SK-N-SH (cell line): ENCODE measurements around the gene UGT1A10. TPM values are rescaled to one million over a fixed set of nuclear protein-coding genes. Genes with fewer than 3 reads are reported as not detected.

Experiments used
- CTCF ChIA-PET: fragments of 300-600, 350-600 bp; formaldehyde crosslinking; extraction: SDS; loops from one replicate; lab custom pipeline; 2021; lab: Yijun Ruan, JAX
- POLR2A ChIA-PET: fragments of 350-600 bp; sonication (Branson Sonifier 250); formaldehyde crosslinking; extraction: SDS; loops from one replicate; lab custom pipeline; 2020; ENCODE audit warnings: antibody characterized with exemption, inconsistent platforms; lab: Yijun Ruan, JAX
- DNase-seq: peaks from one replicate; pipeline ENCODE4 v3.0.0; 2012
- H2AFZ ChIP-seq: fragments of 200-600 bp; sonication (generic); 2 replicates; pipeline ENCODE4 v1.8.1; 2016; ENCODE audit warnings: antibody characterized with exemption, mild to moderate bottlenecking, low read depth
- H3F3A ChIP-seq: fragments of 200-600 bp; sonication (generic); replicated peaks from 2 replicates; pipeline ENCODE3; 2016; ENCODE audit warnings: antibody characterized with exemption, mild to moderate bottlenecking; ENCODE audit not compliant: insufficient read depth
- H3K27ac ChIP-seq, 2 experiments: fragments of 200-500 bp in 1 of 2; fragments of 200-600 bp in 1 of 2; sonication (Bioruptor generic) in 1 of 2; sonication (generic), shearing (Covaris generic) in 1 of 2; 2 replicates each; pipeline versions ENCODE4 v1.5.1 to v1.6.1; 2014 to 2016; ENCODE audit warnings: low read depth in 2 of 2, inconsistent platforms in 1 of 2, low read length in 1 of 2, mild to moderate bottlenecking in 1 of 2, mixed read lengths in 1 of 2
- H3K27me3 ChIP-seq: fragments of 200-600 bp; sonication (generic), shearing (Covaris generic); 2 replicates; pipeline ENCODE4 v1.6.1; 2016; ENCODE audit warnings: mixed run types; ENCODE audit not compliant: insufficient read depth
- H3K36me3 ChIP-seq, 2 experiments: fragments of 200-500 bp in 1 of 2; fragments of 200-600 bp in 1 of 2; sonication (Bioruptor generic) in 1 of 2; sonication (generic) in 1 of 2; replicated peaks in 1 of 2; 2 replicates each; pipeline versions ENCODE3 to v1.5.1; 2014 to 2016; ENCODE audit warnings: low read length in 1 of 2, mild to moderate bottlenecking in 1 of 2; ENCODE audit not compliant: insufficient read depth in 2 of 2, control insufficient read depth in 1 of 2
- H3K4me1 ChIP-seq, 2 experiments: fragments of 200-500 bp in 1 of 2; fragments of 200-600 bp in 1 of 2; sonication (Bioruptor generic) in 1 of 2; sonication (generic), shearing (Covaris generic) in 1 of 2; 2 replicates each; pipeline versions ENCODE4 v1.5.1 to v1.6.1; 2014 to 2016; ENCODE audit warnings: low read depth in 1 of 2, low read length in 1 of 2, mixed run types in 1 of 2; ENCODE audit not compliant: insufficient read depth in 2 of 2, control insufficient read depth in 1 of 2
- H3K4me2 ChIP-seq: fragments of 200-600 bp; sonication (generic), shearing (Covaris generic); 2 replicates; pipeline ENCODE4 v1.6.1; 2017; ENCODE audit warnings: mixed run types
- H3K4me3 ChIP-seq, 2 experiments: fragments of 200-500 bp in 1 of 2; fragments of 200-600 bp in 1 of 2; sonication (Bioruptor generic) in 1 of 2; sonication (generic), shearing (Covaris generic) in 1 of 2; 2 replicates each; pipeline versions ENCODE4 v1.5.1 to v1.8.1; 2014 to 2016; ENCODE audit warnings: low read depth in 2 of 2, inconsistent platforms in 1 of 2, low read length in 1 of 2, mild to moderate bottlenecking in 1 of 2, mixed read lengths in 1 of 2, moderate library complexity in 1 of 2
- H3K79me2 ChIP-seq: fragments of 200-600 bp; sonication (generic); 2 replicates; pipeline ENCODE4 v1.8.1; 2017; ENCODE audit warnings: mild to moderate bottlenecking; ENCODE audit not compliant: insufficient read depth
- H3K9ac ChIP-seq: fragments of 200-600 bp; sonication (generic); 2 replicates; pipeline ENCODE4 v1.6.1; 2017; ENCODE audit warnings: mixed run types
- H3K9me2 ChIP-seq: fragments of 200-600 bp; sonication (generic); 2 replicates; pipeline ENCODE4 v1.6.1; 2017; ENCODE audit warnings: mixed run types
- H3K9me3 ChIP-seq: fragments of 200-600 bp; sonication (generic); 2 replicates; pipeline ENCODE4 v1.6.1; 2017; ENCODE audit warnings: mixed run types, mild to moderate bottlenecking, moderate library complexity
- H4K20me1 ChIP-seq: fragments of 200-600 bp; sonication (generic); 2 replicates; pipeline ENCODE4 v1.6.1; 2017; ENCODE audit warnings: mild to moderate bottlenecking, mixed run types; ENCODE audit not compliant: insufficient read depth
- CHD2 ChIP-seq: fragments of 150-350 bp; IDR thresholded peaks from 2 replicates; pipeline ENCODE4 v1.6.1; 2018; ENCODE audit warnings: low read length; ENCODE audit not compliant: partially characterized antibody
- EZH2phosphoT487 ChIP-seq: fragments of 200-600 bp; sonication (generic); IDR thresholded peaks from 2 replicates; pipeline ENCODE4 v1.6.1; 2017; ENCODE audit warnings: low read depth, mixed run types, mild to moderate bottlenecking, antibody characterized with exemption, moderate library complexity, borderline replicate concordance
- FOXJ3 ChIP-seq: sonication (generic); formaldehyde crosslinking; IDR thresholded peaks from 2 replicates; pipeline ENCODE4 v1.5.1; 2020; ENCODE audit warnings: mild to moderate bottlenecking, missing genetic modification reagents
- GABPA ChIP-seq: IDR thresholded peaks from 2 replicates; pipeline ENCODE4 v1.4.0; 2012; ENCODE audit warnings: low read depth, mild to moderate bottlenecking
- MEF2A ChIP-seq: IDR thresholded peaks from 2 replicates; pipeline ENCODE4 v1.4.0; 2012; ENCODE audit warnings: low read depth, borderline replicate concordance
- MXI1 ChIP-seq: IDR thresholded peaks from 2 replicates; pipeline ENCODE4 v1.6.1; 2012; ENCODE audit warnings: mild to moderate bottlenecking, low read depth, low read length, improper control_type of control experiment
- NFIC ChIP-seq: IDR thresholded peaks from 2 replicates; pipeline ENCODE4 v1.4.0; 2012; ENCODE audit warnings: borderline replicate concordance
- NRF1 ChIP-seq: IDR thresholded peaks from 2 replicates; pipeline ENCODE4 v1.6.1; 2012; ENCODE audit warnings: low read depth, mild to moderate bottlenecking, low read length
- POLR2AphosphoS5 ChIP-seq: IDR thresholded peaks from 2 replicates; pipeline ENCODE4 v1.6.1; 2012; ENCODE audit warnings: low read depth, low read length
- RAD21 ChIP-seq: IDR thresholded peaks from 2 replicates; pipeline ENCODE4 v1.6.1; 2012; ENCODE audit warnings: mild to moderate bottlenecking, low read length
- RCOR1 ChIP-seq: fragments of 150-350 bp; IDR thresholded peaks from 2 replicates; pipeline ENCODE4 v1.6.1; 2017; ENCODE audit warnings: antibody characterized with exemption, low read length
- RFX5 ChIP-seq: IDR thresholded peaks from 2 replicates; pipeline ENCODE4 v1.6.1; 2012; ENCODE audit warnings: mild to moderate bottlenecking, improper control_type of control experiment, low read length
- SIN3A ChIP-seq: IDR thresholded peaks from 2 replicates; pipeline ENCODE4 v1.6.1; 2012; ENCODE audit warnings: low read depth, mild to moderate bottlenecking, low read length, moderate library complexity, borderline replicate concordance
- TCF12 ChIP-seq: IDR thresholded peaks from 2 replicates; pipeline ENCODE4 v1.4.0; 2012
- TEAD4 ChIP-seq: IDR thresholded peaks from 2 replicates; pipeline ENCODE4 v1.4.0; 2012; ENCODE audit warnings: mild to moderate bottlenecking, borderline replicate concordance; ENCODE audit not compliant: insufficient read depth
- WGBS: methylation state at CpG from one replicate; pipeline ENCODE4 v1.1.6; 2017; ENCODE audit warnings: low lambda C conversion rate; 5-methylcytosine and 5-hydroxymethylcytosine counted together
- polyA plus RNA-seq, 3 experiments: library from polyadenylated mRNA; depleted of rRNA; stranded (reverse); fragments of >200 nt; gene quantifications; 2 replicates each; pipeline ENCODE4 v1.2.3, GENCODE V29; 2012
- TF ChIP-seq, protein P1 (sequence below): IDR thresholded peaks from 2 replicates; pipeline ENCODE4; 2012
- TF ChIP-seq, protein P2 (sequence below): IDR thresholded peaks from 2 replicates; pipeline ENCODE4 v1.4.0; 2012; ENCODE audit warnings: low read depth
- TF ChIP-seq, protein P3 (sequence below): IDR thresholded peaks from 2 replicates; pipeline ENCODE4 v1.4.0; 2012; ENCODE audit warnings: low read depth, borderline replicate concordance
- TF ChIP-seq, protein P4 (sequence below): fragments of 150-350 bp; IDR thresholded peaks from 2 replicates; pipeline ENCODE4 v1.6.1; 2017; ENCODE audit warnings: antibody characterized with exemption, low read length, low read depth, borderline replicate concordance

UGT1A10 gene
- polyA plus RNA-seq, 1 of the 3 experiments (the other 2 are of a cell fraction), result not detected

DNA sequence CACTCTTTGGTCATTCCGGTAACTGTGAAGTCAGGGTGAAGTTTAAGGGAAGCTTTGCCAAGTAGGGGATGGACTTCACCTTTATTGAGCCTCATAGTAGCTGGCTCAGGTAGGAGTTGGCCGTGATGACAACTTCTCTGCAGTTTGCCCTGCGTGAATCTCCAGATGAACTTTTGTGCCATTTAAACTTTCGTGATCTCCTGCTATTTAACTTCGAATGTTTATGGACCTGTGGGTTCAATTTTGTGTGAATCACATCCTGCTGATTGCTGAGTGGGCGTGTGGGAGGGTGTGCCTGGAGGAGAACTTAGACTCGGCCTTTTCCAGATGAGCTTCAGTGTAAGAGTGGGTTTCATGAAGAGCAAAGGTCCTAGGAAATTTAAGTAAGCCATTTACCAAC lies 128.0 kb downstream of the UGT1A10 start:
- Histone ChIP-seq H3F3A (no peaks in the 10 kb centered on the region), H3K27ac (no peak overlapping the region), H3K79me2 (no peaks in the 10 kb centered on the region), H4K20me1 (no peaks in the 10 kb centered on the region), H3K4me2 (no peak overlapping the region), H3K27me3 (no peaks in the 10 kb centered on the region), H3K9me2 (no peaks in the 10 kb centered on the region), H3K4me3 (no peak overlapping the region), H3K36me3 (no peaks in the 10 kb centered on the region), H3K9ac (no peak overlapping the region), H2AFZ (no peak overlapping the region), H3K4me1 (no peaks in the 10 kb centered on the region), H3K9me3 (no peaks in the 10 kb centered on the region)
- WGBS, result 18% methylated on average over 7 of the region's 7 CpGs
- no peak for TF ChIP-seq RAD21
- TF ChIP-seq RCOR1, result no peak
- ChIA-PET POLR2A (no interaction called here), CTCF (no interaction called here)
- no peak for DNase-seq

DNA sequence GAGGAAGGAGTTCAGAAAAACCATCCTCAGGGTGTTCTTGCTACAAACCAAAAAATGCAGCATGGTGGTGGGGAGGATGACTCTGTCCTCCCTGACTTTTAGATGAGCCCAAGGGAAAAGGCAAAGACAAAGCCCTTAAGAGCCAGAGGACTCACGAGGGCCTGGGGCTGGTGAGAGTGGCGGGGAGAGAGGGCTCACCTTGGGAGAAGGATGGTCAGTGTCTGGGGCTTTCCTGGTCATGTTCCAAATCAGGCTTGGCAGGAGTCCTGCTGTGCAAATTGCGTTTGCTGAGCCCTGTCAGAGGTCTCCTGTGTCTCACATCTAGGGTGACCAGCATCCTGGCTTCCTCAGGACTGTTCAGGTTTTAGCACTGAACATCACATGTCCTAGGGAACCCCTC lies 128.5 kb downstream of the UGT1A10 start:
- DNase-seq, result no peak
- Histone ChIP-seq H3K4me1 (no peaks in the 10 kb centered on the region), H2AFZ (no peak overlapping the region), H3K36me3 (no peaks in the 10 kb centered on the region), H3K4me2 (no peak overlapping the region), H3F3A (no peaks in the 10 kb centered on the region), H3K9ac (no peak overlapping the region), H4K20me1 (no peaks in the 10 kb centered on the region), H3K9me3 (no peaks in the 10 kb centered on the region), H3K9me2 (no peaks in the 10 kb centered on the region), H3K4me3 (no peak overlapping the region), H3K27me3 (no peaks in the 10 kb centered on the region), H3K27ac (no peak overlapping the region), H3K79me2 (no peaks in the 10 kb centered on the region)
- CTCF ChIA-PET, result no interaction called here
- POLR2A ChIA-PET, result no interaction called here
- 22% methylated on average over 2 of the region's 3 CpGs for WGBS
- TF ChIP-seq NFIC (no peak), RFX5 (no peak), FOXJ3 (CRISPR knock-in tag) (no peak), SIN3A (no peak), TEAD4 (no peak), POLR2AphosphoS5 (no peak), TCF12 (no peak), GABPA (no peak), CHD2 (no peak), EZH2phosphoT487 (no peak), NRF1 (no peak), MEF2A (no peak), MXI1 (no peak), RAD21 (no peak)
- TF ChIP-seq, protein P1, sequence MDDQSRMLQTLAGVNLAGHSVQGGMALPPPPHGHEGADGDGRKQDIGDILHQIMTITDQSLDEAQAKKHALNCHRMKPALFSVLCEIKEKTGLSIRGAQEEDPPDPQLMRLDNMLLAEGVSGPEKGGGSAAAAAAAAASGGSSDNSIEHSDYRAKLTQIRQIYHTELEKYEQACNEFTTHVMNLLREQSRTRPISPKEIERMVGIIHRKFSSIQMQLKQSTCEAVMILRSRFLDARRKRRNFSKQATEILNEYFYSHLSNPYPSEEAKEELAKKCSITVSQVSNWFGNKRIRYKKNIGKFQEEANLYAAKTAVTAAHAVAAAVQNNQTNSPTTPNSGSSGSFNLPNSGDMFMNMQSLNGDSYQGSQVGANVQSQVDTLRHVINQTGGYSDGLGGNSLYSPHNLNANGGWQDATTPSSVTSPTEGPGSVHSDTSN, result no peak
- TF ChIP-seq, protein P2, sequence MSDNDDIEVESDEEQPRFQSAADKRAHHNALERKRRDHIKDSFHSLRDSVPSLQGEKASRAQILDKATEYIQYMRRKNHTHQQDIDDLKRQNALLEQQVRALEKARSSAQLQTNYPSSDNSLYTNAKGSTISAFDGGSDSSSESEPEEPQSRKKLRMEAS, result no peak
- TF ChIP-seq, protein P3, sequence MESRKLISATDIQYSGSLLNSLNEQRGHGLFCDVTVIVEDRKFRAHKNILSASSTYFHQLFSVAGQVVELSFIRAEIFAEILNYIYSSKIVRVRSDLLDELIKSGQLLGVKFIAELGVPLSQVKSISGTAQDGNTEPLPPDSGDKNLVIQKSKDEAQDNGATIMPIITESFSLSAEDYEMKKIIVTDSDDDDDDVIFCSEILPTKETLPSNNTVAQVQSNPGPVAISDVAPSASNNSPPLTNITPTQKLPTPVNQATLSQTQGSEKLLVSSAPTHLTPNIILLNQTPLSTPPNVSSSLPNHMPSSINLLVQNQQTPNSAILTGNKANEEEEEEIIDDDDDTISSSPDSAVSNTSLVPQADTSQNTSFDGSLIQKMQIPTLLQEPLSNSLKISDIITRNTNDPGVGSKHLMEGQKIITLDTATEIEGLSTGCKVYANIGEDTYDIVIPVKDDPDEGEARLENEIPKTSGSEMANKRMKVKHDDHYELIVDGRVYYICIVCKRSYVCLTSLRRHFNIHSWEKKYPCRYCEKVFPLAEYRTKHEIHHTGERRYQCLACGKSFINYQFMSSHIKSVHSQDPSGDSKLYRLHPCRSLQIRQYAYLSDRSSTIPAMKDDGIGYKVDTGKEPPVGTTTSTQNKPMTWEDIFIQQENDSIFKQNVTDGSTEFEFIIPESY, result no peak
- TF ChIP-seq, protein P4, sequence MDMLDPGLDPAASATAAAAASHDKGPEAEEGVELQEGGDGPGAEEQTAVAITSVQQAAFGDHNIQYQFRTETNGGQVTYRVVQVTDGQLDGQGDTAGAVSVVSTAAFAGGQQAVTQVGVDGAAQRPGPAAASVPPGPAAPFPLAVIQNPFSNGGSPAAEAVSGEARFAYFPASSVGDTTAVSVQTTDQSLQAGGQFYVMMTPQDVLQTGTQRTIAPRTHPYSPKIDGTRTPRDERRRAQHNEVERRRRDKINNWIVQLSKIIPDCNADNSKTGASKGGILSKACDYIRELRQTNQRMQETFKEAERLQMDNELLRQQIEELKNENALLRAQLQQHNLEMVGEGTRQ, result no peak
